Cardiac fibroblast (primary cell): Measurements from ENCODE around the gene SLC29A3.
A peak's percentile ranks its signal among the peaks of the same experiment; 100 is the strongest.

ENCODE experiments used
- DNase-seq, 2 donors: peaks; one replicate each; pipeline versions ENCODE4 v3.0.0 to v3.0.0-alpha.2; 2010; ENCODE audit warnings: low read depth in 2 of 2
- H3K4me3 ChIP-seq, 2 donors: replicated peaks in 1 of 2; 1 replicate in 1 of 2; 2 replicates in 1 of 2; pipeline ENCODE4 v1.5.1; 2011; ENCODE audit warnings: low read depth in 2 of 2, low read length in 2 of 2, mild to moderate bottlenecking in 2 of 2, moderate library complexity in 1 of 2
- CTCF ChIP-seq: IDR thresholded peaks from one replicate; pipeline ENCODE4 v1.5.1; 2011; ENCODE audit warnings: low read depth, mild to moderate bottlenecking, low read length, inconsistent platforms

The SLC29A3 gene

DNA sequence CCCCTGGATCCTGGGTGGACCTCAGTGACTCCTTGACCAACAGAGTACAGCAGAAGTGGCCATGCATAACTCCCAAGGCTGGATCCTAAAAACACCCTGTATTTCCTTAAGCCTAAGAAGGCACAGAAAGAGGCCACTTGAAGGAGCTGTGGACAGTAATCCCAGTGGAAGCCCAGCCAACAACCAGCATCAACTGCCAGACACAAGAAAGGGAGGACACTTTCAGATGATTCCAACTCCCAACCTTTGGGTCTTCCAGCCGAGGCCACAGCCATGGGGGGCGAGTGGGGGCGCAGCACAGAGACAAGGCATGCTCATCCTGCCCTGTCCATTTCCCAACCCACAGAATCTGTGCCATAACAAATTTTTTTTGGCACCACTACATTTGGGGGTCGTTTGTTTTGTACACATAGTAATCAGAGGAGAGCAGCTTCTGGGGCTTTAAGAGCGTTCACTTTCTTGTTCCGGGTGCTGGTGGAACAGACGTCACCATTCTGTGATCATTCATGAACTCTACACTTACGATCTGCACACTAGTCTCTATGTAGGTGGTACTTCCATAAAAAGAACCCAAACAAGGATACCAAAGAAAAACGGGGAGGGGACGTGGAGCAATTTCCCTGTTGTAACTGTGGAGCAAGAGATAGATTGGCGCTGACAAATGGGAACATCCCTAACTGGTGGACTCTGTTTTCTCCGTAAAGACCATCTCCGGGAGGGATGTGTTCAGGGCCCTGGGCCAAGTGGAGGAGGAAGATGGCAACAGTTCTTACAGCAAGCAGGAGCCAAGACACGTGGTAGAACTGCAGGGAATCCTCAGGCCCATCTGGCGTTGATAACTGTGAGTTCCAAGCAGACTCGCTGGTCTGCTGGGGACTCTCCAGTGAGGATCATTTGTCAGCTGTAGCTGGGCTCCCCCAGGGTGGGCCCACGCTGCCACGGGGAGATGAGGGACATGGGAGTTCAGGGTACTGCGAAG, 6.0 kb upstream of the SLC29A3 start:
- peak; percentile 49 to 89 for DNase-seq
- no peak for TF ChIP-seq CTCF
- no peak overlapping the region for H3K4me3 ChIP-seq

- no peak overlapping the region for H3K4me3 ChIP-seq
- TF ChIP-seq CTCF = peak; percentile 83
- peak; percentile 62 to 66 for DNase-seq
Measured at GRCh38 chr10:71314028-71314693, 4.9 kb upstream of the SLC29A3 start.

DNA sequence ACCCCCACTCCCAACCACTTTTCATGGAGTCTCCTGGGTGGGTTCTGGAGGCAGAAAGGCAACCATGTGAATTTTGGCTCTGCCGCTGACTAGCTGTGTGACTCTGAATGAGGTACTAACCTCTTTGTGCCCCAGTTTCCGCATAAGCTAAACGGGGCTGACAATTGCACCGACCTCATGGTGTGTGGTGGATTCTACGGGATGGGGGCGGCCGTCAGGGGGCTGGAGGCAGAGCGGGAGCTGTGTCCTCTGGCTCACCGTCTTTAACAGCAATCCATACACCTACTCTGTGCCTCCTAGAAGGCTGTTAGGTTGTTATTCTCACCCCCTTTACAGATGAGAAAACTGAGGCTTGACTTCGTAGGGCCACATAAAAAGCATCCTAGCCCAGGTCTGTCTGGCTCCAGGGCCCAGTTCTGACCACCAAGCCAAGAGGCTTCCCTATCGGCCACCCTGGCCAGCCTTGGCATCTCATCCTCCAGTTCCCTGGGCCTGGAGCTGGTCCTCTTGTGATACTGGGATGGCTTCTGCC, 4.3 kb upstream of the SLC29A3 start:
- no peak overlapping the region for H3K4me3 ChIP-seq
- DNase-seq = no peak
- TF ChIP-seq CTCF = no peak

GRCh38 chr10:71316056-71316785, 2.8 kb upstream of the SLC29A3 start:
- no peak overlapping the region for H3K4me3 ChIP-seq
- DNase-seq = peak; percentile 17 to 18
- TF ChIP-seq CTCF = no peak

GRCh38 chr10:71316786-71317160, 2.3 kb upstream of the SLC29A3 start:
- no peak for TF ChIP-seq CTCF
- no peak overlapping the region for H3K4me3 ChIP-seq
- DNase-seq = no peak

DNA sequence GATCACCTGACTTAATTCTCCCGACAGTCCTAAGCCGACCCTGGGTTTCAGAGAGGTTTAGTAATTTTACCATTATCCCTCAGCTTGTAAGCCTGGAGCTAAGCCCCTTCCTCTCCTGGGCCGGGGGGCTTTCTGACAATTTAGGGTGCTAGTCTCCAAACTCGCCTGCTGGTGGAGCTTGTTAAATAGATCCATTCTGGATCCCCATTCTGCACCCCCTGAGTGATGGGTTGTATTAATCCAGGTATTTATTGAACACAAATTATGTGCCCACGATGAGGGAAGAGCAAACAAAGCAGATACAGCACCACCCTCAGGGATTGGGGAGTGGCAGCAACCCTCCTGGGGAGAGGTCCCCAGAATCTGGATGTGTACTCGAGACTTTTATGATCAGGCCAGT, 1.3 kb upstream of the SLC29A3 start:
- TF ChIP-seq CTCF = no peak
- DNase-seq = no peak
- no peak overlapping the region for H3K4me3 ChIP-seq
